IMR-90 (cell line): Measurements from ENCODE around the gene B3GALT4.

Source experiments
- BHLHE40 ChIP-seq: fragments of 150-350 bp; IDR thresholded peaks from 2 replicates; pipeline ENCODE4 v1.6.1; 2016; ENCODE audit warnings: mild to moderate bottlenecking, low read depth, low read length
- CEBPB ChIP-seq: IDR thresholded peaks from 2 replicates; pipeline ENCODE4 v1.6.1; 2012; ENCODE audit warnings: low read depth, low read length, improper control_type of control experiment
- CHD1 ChIP-seq: IDR thresholded peaks from 2 replicates; pipeline ENCODE4 v1.6.1; 2012; ENCODE audit warnings: low read depth, low read length, improper control_type of control experiment
- CTCF ChIP-seq: conservative IDR thresholded peaks from 2 replicates; pipeline ENCODE4 v1.5.1; 2012; ENCODE audit warnings: mild to moderate bottlenecking, low read depth, low read length, improper control_type of control experiment
- FOS ChIP-seq: fragments of 150-350 bp; IDR thresholded peaks from 2 replicates; pipeline ENCODE4 v1.6.1; 2016; ENCODE audit warnings: low read depth, low read length
- MAFK ChIP-seq: IDR thresholded peaks from 2 replicates; pipeline ENCODE4 v1.6.1; 2012; ENCODE audit warnings: low read depth, low read length, improper control_type of control experiment
- MAZ ChIP-seq: IDR thresholded peaks from 2 replicates; pipeline ENCODE4 v1.6.1; 2012; ENCODE audit warnings: low read depth, mild to moderate bottlenecking, low read length, improper control_type of control experiment, moderate library complexity, borderline replicate concordance
- MXI1 ChIP-seq: IDR thresholded peaks from 2 replicates; pipeline ENCODE4 v1.6.1; 2012; ENCODE audit warnings: low read depth, mild to moderate bottlenecking, low read length, moderate library complexity, borderline replicate concordance
- NFE2L2 ChIP-seq: fragments of 150-350 bp; IDR thresholded peaks from 2 replicates; pipeline ENCODE4 v1.6.1; 2016; ENCODE audit warnings: low read depth, mild to moderate bottlenecking, low read length
- POLR2A ChIP-seq: IDR thresholded peaks from 2 replicates; pipeline ENCODE4 v1.6.1; 2012; ENCODE audit warnings: mild to moderate bottlenecking, low read depth, low read length
- RAD21 ChIP-seq: IDR thresholded peaks from 2 replicates; pipeline ENCODE4 v1.6.1; 2012; ENCODE audit warnings: low read length, improper control_type of control experiment
- RFX5 ChIP-seq: IDR thresholded peaks from 2 replicates; pipeline ENCODE4 v1.8.0; 2012; ENCODE audit warnings: low read depth, mild to moderate bottlenecking, low read length, moderate library complexity
- SMC3 ChIP-seq: fragments of 150-350 bp; IDR thresholded peaks from 2 replicates; pipeline ENCODE4 v1.6.1; 2016; ENCODE audit warnings: low read depth, mild to moderate bottlenecking, antibody characterized with exemption, low read length, moderate library complexity

GRCh38 chr6:33279257-33279695 is 2.4 kb downstream of the B3GALT4 start:
- TF ChIP-seq CHD1 (no peak), CTCF (no peak), MAFK (no peak), POLR2A (no peak), NFE2L2 (no peak), RAD21 (no peak), MXI1 (no peak), BHLHE40 (no peak), SMC3 (no peak), CEBPB (no peak), RFX5 (no peak), FOS (no peak), MAZ (no peak)
